A673 (cell line): Measurements from ENCODE around the gene PICALM.

ENCODE experiments used
- EZH2 ChIP-seq: fragments of 200-600 bp; sonication (generic); IDR thresholded peaks from 2 replicates; pipeline ENCODE4 v1.6.1; 2017; ENCODE audit warnings: borderline replicate concordance, low read depth, mild to moderate bottlenecking, mixed read lengths, antibody characterized with exemption, low read length; ENCODE audit not compliant: poor library complexity, severe bottlenecking
- TF ChIP-seq, protein P1 (sequence below): fragments of 300-800, 200-600 bp; sonication (generic); conservative IDR thresholded peaks from 2 replicates; pipeline ENCODE4 v1.5.1; 2017; ENCODE audit warnings: low read depth, mild to moderate bottlenecking, antibody characterized with exemption, low read length, moderate library complexity, mixed read lengths

DNA sequence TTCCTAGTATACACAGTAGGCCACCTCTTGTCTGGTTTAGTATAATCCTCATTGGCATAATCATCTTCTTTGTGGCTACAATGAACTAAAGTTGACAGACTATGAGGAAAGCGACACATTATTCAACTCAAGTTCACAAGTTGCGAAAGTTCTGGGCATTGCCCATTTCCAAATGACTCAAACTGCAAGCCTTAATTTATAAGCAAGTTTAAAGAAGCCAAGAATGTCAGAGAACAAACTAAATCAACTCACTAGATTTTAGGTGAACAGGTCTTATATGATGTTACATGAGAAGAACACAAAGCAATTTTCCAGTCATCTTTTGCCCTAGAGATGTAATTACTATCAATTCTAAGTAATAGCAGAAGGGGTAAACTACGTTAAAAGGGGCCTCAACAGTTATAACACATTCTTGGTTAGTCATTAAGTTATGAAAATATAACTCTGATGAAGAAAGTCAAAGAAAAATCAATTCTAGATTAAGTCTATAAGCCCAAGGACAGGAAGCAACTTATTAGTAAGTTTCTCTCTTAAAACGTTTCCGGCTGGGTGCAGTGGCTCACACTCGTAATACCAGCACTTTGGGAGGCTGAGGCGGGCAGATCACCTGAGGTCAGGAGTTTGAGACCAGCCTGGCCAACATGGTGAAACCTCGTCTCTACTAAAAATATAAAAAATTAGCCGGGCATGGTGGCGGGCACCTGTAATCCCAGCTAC is 21.5 kb downstream of the PICALM start:
- TF ChIP-seq, protein P1, sequence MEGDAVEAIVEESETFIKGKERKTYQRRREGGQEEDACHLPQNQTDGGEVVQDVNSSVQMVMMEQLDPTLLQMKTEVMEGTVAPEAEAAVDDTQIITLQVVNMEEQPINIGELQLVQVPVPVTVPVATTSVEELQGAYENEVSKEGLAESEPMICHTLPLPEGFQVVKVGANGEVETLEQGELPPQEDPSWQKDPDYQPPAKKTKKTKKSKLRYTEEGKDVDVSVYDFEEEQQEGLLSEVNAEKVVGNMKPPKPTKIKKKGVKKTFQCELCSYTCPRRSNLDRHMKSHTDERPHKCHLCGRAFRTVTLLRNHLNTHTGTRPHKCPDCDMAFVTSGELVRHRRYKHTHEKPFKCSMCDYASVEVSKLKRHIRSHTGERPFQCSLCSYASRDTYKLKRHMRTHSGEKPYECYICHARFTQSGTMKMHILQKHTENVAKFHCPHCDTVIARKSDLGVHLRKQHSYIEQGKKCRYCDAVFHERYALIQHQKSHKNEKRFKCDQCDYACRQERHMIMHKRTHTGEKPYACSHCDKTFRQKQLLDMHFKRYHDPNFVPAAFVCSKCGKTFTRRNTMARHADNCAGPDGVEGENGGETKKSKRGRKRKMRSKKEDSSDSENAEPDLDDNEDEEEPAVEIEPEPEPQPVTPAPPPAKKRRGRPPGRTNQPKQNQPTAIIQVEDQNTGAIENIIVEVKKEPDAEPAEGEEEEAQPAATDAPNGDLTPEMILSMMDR: no peak
- no peak for TF ChIP-seq EZH2
